HL-60 (cell line): Measurements from ENCODE around the gene KAZN.

Source experiments
- DNase-seq, 2 experiments: peaks; one replicate each; pipeline ENCODE4 v3.0.0-alpha.2; 2010 to 2020; ENCODE audit warnings: low read depth in 1 of 2, low spot score in 1 of 2
- H3K27ac ChIP-seq: fragments of 250-450 bp; sonication (Bioruptor Pico); replicated peaks from 2 replicates; pipeline ENCODE4 v1.5.1; 2020; ENCODE audit warnings: mild to moderate bottlenecking, moderate library complexity
- H3K27me3 ChIP-seq: fragments of 250-450 bp; sonication (Bioruptor Pico); 2 replicates; pipeline ENCODE4 v1.5.1; 2021; ENCODE audit warnings: mild to moderate bottlenecking, moderate library complexity; ENCODE audit not compliant: insufficient read depth, poor library complexity, severe bottlenecking
- H3K4me3 ChIP-seq: replicated peaks from 2 replicates; pipeline ENCODE4 v1.5.1; 2011; ENCODE audit warnings: mild to moderate bottlenecking, control low read depth, low read length; ENCODE audit not compliant: insufficient read depth
- GABPA ChIP-seq: IDR thresholded peaks from 2 replicates; pipeline ENCODE4 v1.6.1; 2012; ENCODE audit warnings: low read depth
- POLR2AphosphoS5 ChIP-seq: IDR thresholded peaks from 2 replicates; pipeline ENCODE4 v1.6.1; 2012; ENCODE audit warnings: low read depth
- REST ChIP-seq: IDR thresholded peaks from 2 replicates; pipeline ENCODE4 v1.6.1; 2012; ENCODE audit warnings: low read depth; ENCODE audit not compliant: insufficient replicate concordance
- SPI1 ChIP-seq: IDR thresholded peaks from 2 replicates; pipeline ENCODE4 v1.6.1; 2012; ENCODE audit warnings: low read depth, mild to moderate bottlenecking, borderline replicate concordance
- TF ChIP-seq, protein P1 (sequence below): IDR thresholded peaks from one replicate; pipeline ENCODE4 v1.5.1; 2011; ENCODE audit warnings: low read length, control low read depth, inconsistent platforms; ENCODE audit not compliant: insufficient read depth

The KAZN gene

DNA sequence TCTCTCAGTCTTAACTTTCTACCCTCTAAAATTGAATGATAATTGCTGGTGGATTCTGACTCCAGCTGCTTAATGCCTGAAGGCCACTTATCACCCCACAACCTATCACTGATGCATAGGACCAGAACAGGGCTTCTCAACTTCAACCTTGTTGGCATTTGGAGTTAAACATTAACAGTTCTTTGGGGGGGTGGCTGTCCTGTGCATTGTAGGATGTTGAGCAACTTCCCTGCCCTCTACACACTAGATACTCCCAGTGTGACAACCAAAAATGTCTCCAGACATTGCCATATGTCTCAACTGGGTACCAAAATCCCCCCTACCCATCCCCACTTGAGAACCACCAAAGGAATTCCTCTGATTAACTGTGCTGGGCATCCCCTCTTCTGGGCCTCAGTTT lies 279.6 kb downstream of the KAZN start:
- no peak overlapping the region for H3K27ac ChIP-seq
- no peaks in the 10 kb centered on the region for H3K27me3 ChIP-seq
- no peak overlapping the region for H3K4me3 ChIP-seq
- TF ChIP-seq REST (no peak), SPI1 (no peak), POLR2AphosphoS5 (no peak), GABPA (no peak)
- TF ChIP-seq, protein P1, sequence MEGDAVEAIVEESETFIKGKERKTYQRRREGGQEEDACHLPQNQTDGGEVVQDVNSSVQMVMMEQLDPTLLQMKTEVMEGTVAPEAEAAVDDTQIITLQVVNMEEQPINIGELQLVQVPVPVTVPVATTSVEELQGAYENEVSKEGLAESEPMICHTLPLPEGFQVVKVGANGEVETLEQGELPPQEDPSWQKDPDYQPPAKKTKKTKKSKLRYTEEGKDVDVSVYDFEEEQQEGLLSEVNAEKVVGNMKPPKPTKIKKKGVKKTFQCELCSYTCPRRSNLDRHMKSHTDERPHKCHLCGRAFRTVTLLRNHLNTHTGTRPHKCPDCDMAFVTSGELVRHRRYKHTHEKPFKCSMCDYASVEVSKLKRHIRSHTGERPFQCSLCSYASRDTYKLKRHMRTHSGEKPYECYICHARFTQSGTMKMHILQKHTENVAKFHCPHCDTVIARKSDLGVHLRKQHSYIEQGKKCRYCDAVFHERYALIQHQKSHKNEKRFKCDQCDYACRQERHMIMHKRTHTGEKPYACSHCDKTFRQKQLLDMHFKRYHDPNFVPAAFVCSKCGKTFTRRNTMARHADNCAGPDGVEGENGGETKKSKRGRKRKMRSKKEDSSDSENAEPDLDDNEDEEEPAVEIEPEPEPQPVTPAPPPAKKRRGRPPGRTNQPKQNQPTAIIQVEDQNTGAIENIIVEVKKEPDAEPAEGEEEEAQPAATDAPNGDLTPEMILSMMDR, result no peak
- DNase-seq, result no peak

DNA sequence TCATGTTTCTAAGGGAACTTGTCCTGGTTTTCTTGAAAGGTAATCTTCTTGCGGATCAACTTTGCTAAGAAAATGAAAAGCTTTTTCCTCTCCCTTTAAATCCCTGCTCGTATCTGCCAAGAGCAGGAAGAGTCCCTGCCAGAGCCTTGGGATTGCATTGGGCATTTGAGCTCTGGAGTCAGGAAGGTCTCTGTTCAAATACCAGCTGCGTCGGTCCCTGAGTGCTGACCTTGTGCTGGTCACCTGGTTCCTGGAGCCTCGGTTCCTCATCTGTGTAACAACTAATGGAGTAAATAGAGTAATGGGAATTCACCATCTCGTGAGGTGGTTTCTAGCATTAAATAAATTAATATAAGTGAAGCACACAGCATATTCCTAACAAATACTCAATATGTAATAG lies 280.5 kb downstream of the KAZN start:
- TF ChIP-seq, protein P1, result no peak
- no peak for TF ChIP-seq GABPA
- TF ChIP-seq SPI1, result no peak
- no peak for TF ChIP-seq REST
- TF ChIP-seq POLR2AphosphoS5, result no peak
- Histone ChIP-seq H3K4me3 (no peak overlapping the region), H3K27me3 (no peaks in the 10 kb centered on the region), H3K27ac (no peak overlapping the region)
- no peak for DNase-seq

DNA sequence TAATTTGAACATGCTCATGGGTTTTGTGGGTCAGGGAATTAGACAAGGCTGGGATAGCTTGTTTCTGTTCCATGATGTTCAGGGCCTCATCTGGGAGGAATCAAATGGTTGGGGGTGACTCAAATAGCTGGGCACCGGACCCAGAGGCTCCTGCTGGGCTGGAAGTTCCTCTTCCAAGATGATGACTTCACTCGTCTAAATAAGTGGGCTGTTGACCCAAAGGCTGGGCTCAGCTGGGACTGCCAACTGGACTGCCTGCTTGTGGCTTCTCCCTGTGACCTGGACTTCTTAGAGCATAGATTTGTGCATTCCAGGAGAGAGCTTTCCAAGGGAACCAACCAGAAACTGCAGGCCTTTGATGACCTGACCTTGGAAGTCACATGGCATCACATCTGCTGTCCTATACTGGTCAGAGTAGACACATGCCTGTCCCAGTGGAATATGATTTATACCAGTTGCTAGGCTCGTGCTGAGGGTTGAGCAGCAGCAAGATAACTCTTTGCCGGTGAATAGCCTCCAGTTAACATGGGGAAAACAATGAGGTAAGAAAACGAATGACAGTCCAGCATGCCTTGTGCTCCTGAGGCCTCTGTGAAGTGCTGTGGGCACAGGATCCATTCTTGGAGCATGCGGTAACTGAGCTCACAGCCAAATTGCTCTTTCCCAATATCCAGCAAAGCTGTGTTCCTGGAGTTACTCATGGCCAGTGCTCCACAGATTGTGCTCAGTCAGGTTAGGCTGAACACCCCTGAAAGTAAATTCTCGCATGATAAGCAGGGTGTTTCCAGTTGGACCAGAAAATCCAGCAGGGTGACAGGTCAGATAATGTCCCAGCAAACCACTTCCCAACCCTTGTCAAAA lies 282.2 kb downstream of the KAZN start:
- TF ChIP-seq, protein P1, result no peak
- TF ChIP-seq GABPA (no peak), REST (no peak), POLR2AphosphoS5 (no peak)
- no peak overlapping the region for H3K27ac ChIP-seq
- H3K4me3 ChIP-seq, result no peak overlapping the region
- no peak for DNase-seq
- no peaks in the 10 kb centered on the region for H3K27me3 ChIP-seq
